Measurements from ENCODE around the gene EHD4.

Gene EHD4

DNA sequence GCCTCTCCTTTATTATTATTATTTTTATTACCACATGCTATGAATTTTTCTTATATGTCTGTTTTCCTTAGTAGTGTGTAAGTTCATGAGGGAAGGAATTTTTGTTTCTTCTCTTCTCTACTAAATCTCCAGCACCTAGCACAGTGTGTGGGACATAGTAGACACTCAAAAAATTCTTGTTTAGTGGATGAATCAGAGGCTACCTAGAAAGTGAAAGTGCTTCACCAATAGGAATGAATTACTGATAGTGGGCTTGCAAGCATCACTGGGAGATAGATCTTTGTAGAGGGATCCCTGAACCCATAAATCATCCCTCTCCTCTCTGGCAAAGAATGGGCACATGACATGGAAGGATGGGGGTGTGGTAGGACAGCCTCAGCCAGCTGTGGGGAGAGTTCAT lies 87.0 kb downstream of the EHD4 start:
- no peak overlapping the region for H3K9ac ChIP-seq (ENCODE audit: low read length)

DNA sequence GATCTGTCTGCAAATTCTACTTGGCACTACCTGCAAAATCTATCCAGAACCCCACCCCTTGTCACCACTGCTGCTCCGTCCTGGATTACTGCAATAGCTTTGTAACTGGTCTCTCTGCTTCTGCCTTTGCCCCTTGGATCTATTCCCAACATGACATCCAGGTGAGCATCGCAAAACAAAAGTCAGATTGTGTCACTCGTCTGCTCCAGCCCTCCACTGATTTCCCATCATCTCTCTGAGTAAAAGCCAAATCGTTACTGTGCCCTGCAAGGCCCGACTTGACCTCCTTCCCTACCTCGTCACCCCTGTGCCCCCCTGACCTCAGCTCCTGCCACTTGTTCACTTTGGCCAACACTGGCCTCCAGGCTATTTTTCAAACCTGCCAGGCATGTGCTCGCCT lies 87.9 kb downstream of the EHD4 start:
- no peak overlapping the region for H3K27ac ChIP-seq (ENCODE audit: low read depth, low read length)
- no peak overlapping the region for H3K4me3 ChIP-seq (ENCODE audit: low read depth in 1 of 2, low read length in 2 of 2)
- H3K4me1 ChIP-seq (ENCODE audit: insufficient read depth, low read length), result peaks cover 3% of the 10 kb centered on the region
- H3K36me3 ChIP-seq (ENCODE audit: insufficient read depth, low read length), result no peaks in the 10 kb centered on the region
- H3K9me3 ChIP-seq (ENCODE audit: low read length), result no peaks in the 10 kb centered on the region
- no peak overlapping the region for H3K9ac ChIP-seq (ENCODE audit: low read length)
- peaks cover 0 to 18% of the 10 kb centered on the region in 2 donors for H3K27me3 ChIP-seq (ENCODE audit: control insufficient read depth in 1 of 2, insufficient read depth in 2 of 2, low read length in 2 of 2)

More for the DNA sequence above, 87.0 kb downstream of the EHD4 start:
- H3K4me1 ChIP-seq (ENCODE audit: insufficient read depth, low read length), result peaks cover 3% of the 10 kb centered on the region
- H3K4me3 ChIP-seq (ENCODE audit: low read depth in 1 of 2, low read length in 2 of 2), result no peak overlapping the region
- H3K27me3 ChIP-seq (ENCODE audit: control insufficient read depth in 1 of 2, insufficient read depth in 2 of 2, low read length in 2 of 2), result peaks cover 0 to 11% of the 10 kb centered on the region in 2 donors
- H3K27ac ChIP-seq (ENCODE audit: low read depth, low read length), result no peak overlapping the region
- H3K36me3 ChIP-seq (ENCODE audit: insufficient read depth, low read length), result no peaks in the 10 kb centered on the region
- no peaks in the 10 kb centered on the region for H3K9me3 ChIP-seq (ENCODE audit: low read length)

DNA sequence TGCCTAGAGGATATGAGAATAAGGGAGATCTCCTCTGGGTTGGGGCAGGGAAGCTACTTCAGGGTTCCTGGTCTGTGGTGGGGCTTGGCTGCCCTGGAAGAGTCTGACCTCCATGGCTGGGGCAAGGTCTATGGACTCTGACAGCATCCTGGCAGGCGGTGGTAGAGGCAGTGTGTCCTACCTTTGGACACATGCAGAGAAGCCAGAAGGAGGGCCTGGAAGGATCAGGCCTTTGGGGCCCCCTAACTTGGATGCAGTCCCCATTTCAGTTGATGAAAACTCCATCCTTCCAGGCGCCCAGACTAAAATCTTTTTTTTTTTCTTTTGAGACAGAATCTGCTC lies 88.9 kb downstream of the EHD4 start:
- H3K9ac ChIP-seq (ENCODE audit: low read length), result no peak overlapping the region
- H3K4me3 ChIP-seq (ENCODE audit: low read depth in 1 of 2, low read length in 2 of 2), result no peak overlapping the region

DNA sequence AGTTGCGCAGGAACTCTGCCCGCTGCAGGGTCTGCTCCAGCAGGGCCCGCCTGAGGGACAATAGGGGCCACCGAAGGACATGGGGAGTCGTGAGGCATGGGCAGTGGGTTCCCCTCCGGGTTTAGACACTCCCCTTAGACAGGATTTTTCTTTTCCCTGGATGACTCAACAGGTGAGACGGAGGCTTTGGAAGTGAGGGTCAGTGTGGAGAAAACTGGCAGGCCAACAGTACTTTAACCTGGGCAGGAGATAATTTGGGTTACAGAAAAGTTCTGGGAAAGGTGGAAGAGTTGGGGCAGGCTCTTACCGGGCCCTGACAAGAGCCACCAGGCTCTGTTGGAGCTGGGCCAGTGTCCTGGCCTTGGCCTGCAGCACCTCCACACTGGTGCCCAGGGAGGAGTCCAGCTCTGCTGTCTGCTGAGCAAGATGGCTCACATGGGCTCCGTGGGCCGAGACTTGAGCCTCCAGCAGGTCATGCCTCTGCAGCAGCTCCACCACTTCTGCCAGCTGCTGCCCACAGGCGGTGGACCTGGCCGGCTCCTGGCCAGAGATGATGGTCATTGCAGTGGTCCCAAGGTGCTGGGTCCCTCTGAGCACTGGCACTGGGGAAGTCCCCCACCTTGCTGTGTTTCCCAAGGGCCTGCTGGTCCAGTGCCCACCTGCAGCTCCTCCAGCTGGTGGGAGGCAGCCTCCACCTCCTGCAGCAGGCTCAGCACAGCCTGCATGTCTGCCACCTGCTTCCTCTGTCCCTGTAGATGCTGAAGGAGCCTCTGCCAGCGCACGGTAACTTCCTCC lies 89.5 kb downstream of the EHD4 start:
- Histone ChIP-seq H3K36me3 (ENCODE audit: insufficient read depth, low read length) (no peaks in the 10 kb centered on the region), H3K4me3 (ENCODE audit: low read depth in 1 of 2, low read length in 2 of 2) (no peak overlapping the region), H3K4me1 (ENCODE audit: insufficient read depth, low read length) (peaks cover 3% of the 10 kb centered on the region), H3K9me3 (ENCODE audit: low read length) (no peaks in the 10 kb centered on the region), H3K27me3 (ENCODE audit: control insufficient read depth in 1 of 2, insufficient read depth in 2 of 2, low read length in 2 of 2) (peaks cover 0 to 18% of the 10 kb centered on the region in 2 donors), H3K9ac (ENCODE audit: low read length) (no peak overlapping the region), H3K27ac (ENCODE audit: low read depth, low read length) (no peak overlapping the region)

More for the DNA sequence above, 88.9 kb downstream of the EHD4 start:
- H3K36me3 ChIP-seq (ENCODE audit: insufficient read depth, low read length), result no peaks in the 10 kb centered on the region
- no peaks in the 10 kb centered on the region for H3K9me3 ChIP-seq (ENCODE audit: low read length)
- peaks cover 0 to 18% of the 10 kb centered on the region in 2 donors for H3K27me3 ChIP-seq (ENCODE audit: control insufficient read depth in 1 of 2, insufficient read depth in 2 of 2, low read length in 2 of 2)
- H3K4me1 ChIP-seq (ENCODE audit: insufficient read depth, low read length), result peaks cover 3% of the 10 kb centered on the region
- no peak overlapping the region for H3K27ac ChIP-seq (ENCODE audit: low read depth, low read length)

DNA sequence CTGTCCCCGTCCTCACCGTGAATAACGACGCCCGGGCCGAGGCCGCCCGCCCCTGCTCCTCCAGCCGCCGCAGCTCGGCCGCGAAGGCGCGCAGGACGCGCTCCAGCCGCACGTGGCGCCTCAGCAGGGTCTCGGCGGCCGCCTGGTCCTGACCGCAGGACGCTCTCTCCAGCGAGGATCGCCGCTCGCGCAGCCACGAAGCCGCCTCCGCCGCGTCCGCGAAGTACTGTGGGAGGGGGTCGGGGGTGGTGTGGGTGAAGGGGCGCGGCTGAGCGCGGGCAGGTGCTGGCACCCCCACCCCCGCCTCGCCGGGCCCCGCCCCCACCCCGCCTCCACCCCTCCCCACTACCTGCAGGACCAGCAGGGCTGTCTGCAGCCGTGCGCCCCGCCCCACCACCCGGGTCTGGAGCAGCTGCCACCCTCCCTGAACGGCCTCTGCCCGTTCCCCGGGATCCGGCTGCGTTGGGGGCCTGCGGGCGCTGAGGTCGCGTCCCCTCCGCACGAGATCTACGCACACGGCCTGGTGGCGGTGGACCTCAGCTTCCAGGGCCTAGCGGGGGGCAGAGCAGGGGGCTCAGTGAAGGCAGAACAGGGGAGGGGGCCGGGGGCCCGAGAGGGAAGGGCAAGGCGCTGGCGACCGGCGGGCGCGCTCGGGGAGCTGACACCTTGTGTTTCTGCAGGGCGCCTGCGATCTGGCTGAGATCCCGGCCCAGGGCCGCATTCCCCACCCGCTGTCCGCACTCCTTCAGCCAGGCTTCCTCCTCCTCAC lies 90.3 kb downstream of the EHD4 start:
- Histone ChIP-seq H3K27ac (ENCODE audit: low read depth, low read length) (no peak overlapping the region), H3K36me3 (ENCODE audit: insufficient read depth, low read length) (no peaks in the 10 kb centered on the region), H3K4me1 (ENCODE audit: insufficient read depth, low read length) (peaks cover 3% of the 10 kb centered on the region), H3K9me3 (ENCODE audit: low read length) (no peaks in the 10 kb centered on the region), H3K27me3 (ENCODE audit: control insufficient read depth in 1 of 2, insufficient read depth in 2 of 2, low read length in 2 of 2) (peaks cover 0 to 18% of the 10 kb centered on the region in 2 donors), H3K4me3 (ENCODE audit: low read depth in 1 of 2, low read length in 2 of 2) (no peak overlapping the region), H3K9ac (ENCODE audit: low read length) (no peak overlapping the region)

DNA sequence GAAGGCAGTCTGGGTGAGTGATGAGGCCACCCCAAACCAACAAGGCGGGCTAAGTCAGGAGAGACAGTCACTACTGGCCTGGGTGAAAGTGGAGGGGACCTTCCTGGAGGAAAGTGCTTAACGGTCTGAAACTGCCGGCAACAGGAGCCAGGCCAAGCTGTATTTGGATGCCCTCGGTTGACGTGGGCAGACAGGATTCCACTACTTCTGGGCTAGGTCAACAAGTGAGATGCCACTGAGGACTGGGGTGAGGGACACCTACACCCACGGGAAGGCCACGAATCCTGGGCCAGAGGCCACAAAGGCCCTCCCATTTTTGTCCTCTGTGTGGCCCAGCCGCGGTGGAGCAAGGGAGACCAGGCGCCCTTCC lies 90.8 kb downstream of the EHD4 start:
- no peak overlapping the region for H3K9ac ChIP-seq (ENCODE audit: low read length)
- H3K4me3 ChIP-seq (ENCODE audit: low read depth in 1 of 2, low read length in 2 of 2), result no peak overlapping the region
- peaks cover 0 to 18% of the 10 kb centered on the region in 2 donors for H3K27me3 ChIP-seq (ENCODE audit: control insufficient read depth in 1 of 2, insufficient read depth in 2 of 2, low read length in 2 of 2)
- H3K36me3 ChIP-seq (ENCODE audit: insufficient read depth, low read length), result no peaks in the 10 kb centered on the region
- no peaks in the 10 kb centered on the region for H3K9me3 ChIP-seq (ENCODE audit: low read length)
- H3K27ac ChIP-seq (ENCODE audit: low read depth, low read length), result no peak overlapping the region
- peaks cover 3% of the 10 kb centered on the region for H3K4me1 ChIP-seq (ENCODE audit: insufficient read depth, low read length)

DNA sequence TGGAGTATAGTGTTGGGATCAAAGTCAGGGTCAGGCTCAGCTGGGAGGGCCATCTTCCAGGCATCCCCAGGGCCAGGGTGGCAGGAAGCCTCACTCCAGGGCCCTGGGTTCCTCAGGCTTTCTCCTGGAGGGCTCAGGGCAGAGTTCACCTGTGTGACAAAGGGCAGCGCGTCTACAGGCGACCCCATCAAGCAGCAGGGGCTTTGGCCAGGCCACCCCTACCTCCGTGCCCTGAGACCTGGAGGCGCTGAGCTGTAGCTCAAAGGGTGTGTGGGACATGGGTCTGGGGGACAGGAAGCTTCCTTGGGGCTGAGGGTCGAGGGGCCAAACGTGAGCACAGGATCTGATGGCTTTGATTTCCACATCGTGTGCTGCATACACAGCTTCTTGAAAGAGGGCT lies 91.3 kb downstream of the EHD4 start:
- H3K9ac ChIP-seq (ENCODE audit: low read length), result no peak overlapping the region
- H3K4me3 ChIP-seq (ENCODE audit: low read depth in 1 of 2, low read length in 2 of 2), result no peak overlapping the region
- H3K4me1 ChIP-seq (ENCODE audit: insufficient read depth, low read length), result peaks cover 3% of the 10 kb centered on the region
- no peaks in the 10 kb centered on the region for H3K9me3 ChIP-seq (ENCODE audit: low read length)
- H3K27ac ChIP-seq (ENCODE audit: low read depth, low read length), result no peak overlapping the region
- no peaks in the 10 kb centered on the region for H3K36me3 ChIP-seq (ENCODE audit: insufficient read depth, low read length)
- H3K27me3 ChIP-seq (ENCODE audit: control insufficient read depth in 1 of 2, insufficient read depth in 2 of 2, low read length in 2 of 2), result peaks cover 0 to 18% of the 10 kb centered on the region in 2 donors

DNA sequence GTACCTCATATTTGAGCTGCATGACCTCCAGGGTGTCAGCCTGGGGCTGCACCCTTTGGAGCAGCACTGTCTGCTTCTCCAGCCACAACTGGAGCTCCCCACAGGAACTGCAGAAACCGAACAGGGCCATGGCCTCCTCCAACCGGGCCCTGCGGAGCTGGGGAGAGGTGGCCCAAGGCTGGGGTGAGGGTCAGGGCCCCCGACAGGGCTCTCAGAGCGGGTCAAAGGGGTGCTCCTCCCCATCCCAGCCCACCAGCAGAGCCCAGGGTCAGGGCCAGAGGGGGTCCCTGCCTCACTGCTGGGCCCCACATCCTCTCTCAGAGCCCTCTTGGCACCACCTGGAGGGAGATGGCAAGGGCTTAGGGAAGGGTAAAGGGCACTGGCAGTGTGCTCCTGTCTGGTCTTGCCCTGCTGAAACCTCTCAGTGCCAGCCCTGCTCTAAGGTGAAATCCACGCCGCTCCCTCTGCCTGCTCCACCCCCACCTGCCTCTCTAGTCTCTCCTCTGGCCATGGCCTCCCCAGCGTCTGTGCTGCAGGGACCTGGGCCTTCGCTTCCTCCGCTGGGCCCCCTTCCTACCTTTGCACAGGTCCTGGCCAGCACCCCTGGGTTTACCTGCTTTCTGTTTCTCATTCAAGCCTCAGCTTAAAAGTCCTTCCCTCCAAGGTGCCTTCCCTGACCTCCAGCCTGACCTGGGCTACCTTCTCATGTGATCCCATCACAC lies 92.0 kb downstream of the EHD4 start:
- Histone ChIP-seq H3K36me3 (ENCODE audit: insufficient read depth, low read length) (no peaks in the 10 kb centered on the region), H3K27ac (ENCODE audit: low read depth, low read length) (no peak overlapping the region), H3K27me3 (ENCODE audit: control insufficient read depth in 1 of 2, insufficient read depth in 2 of 2, low read length in 2 of 2) (peaks cover 0 to 18% of the 10 kb centered on the region in 2 donors), H3K9ac (ENCODE audit: low read length) (no peak overlapping the region), H3K4me1 (ENCODE audit: insufficient read depth, low read length) (peaks cover 3% of the 10 kb centered on the region), H3K9me3 (ENCODE audit: low read length) (no peaks in the 10 kb centered on the region), H3K4me3 (ENCODE audit: low read depth in 1 of 2, low read length in 2 of 2) (no peak overlapping the region)

DNA sequence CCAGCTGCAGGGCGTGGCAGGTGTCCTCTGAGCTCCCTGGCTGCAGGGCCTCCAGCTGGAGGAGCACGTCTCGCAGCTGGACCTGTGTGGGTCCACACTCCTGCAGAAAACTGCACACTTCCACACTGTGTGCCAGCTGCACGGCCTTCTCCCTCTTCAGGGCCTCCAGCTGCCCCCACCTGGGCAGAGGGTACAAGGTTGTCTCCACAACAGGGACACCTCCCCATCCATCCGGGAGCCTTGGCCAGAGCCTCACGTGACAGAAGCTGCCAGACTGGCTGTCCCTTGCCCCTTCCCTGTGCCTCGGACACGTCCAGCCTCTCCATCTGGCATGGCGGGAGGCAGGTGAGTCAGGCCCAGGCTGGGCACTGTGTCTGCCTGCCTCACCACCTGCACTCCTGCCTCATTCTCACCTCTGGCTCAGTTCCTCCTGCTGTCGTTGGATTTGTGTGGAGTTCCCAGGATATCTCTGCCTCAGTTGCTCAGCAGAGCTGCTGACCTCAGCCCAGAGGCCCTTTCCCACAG lies 93.0 kb downstream of the EHD4 start:
- peaks cover 0 to 18% of the 10 kb centered on the region in 2 donors for H3K27me3 ChIP-seq (ENCODE audit: control insufficient read depth in 1 of 2, insufficient read depth in 2 of 2, low read length in 2 of 2)
- H3K27ac ChIP-seq (ENCODE audit: low read depth, low read length), result no peak overlapping the region
- H3K9me3 ChIP-seq (ENCODE audit: low read length), result no peaks in the 10 kb centered on the region
- no peak overlapping the region for H3K9ac ChIP-seq (ENCODE audit: low read length)
- H3K36me3 ChIP-seq (ENCODE audit: insufficient read depth, low read length), result no peaks in the 10 kb centered on the region
- no peak overlapping the region for H3K4me3 ChIP-seq (ENCODE audit: low read depth in 1 of 2, low read length in 2 of 2)
- peaks cover 3% of the 10 kb centered on the region for H3K4me1 ChIP-seq (ENCODE audit: insufficient read depth, low read length)

DNA sequence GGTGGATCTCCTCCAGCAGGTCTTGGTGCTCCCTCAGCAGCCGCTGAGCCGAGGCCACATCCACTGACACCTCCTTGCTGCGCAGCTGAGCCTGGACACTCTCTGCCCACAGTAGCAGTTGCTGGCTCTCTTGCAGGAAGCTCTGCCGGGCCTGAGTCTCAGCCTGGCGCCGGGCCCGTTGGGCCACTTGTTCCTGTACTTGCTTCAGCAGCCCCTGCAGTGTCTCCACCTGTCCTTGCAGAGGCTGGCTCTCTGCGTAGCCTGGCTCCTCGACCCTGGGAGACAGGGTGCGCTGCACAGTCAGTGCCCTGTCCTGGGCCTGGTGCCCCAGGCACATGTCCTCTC lies 94.0 kb downstream of the EHD4 start:
- no peaks in the 10 kb centered on the region for H3K36me3 ChIP-seq (ENCODE audit: insufficient read depth, low read length)

DNA sequence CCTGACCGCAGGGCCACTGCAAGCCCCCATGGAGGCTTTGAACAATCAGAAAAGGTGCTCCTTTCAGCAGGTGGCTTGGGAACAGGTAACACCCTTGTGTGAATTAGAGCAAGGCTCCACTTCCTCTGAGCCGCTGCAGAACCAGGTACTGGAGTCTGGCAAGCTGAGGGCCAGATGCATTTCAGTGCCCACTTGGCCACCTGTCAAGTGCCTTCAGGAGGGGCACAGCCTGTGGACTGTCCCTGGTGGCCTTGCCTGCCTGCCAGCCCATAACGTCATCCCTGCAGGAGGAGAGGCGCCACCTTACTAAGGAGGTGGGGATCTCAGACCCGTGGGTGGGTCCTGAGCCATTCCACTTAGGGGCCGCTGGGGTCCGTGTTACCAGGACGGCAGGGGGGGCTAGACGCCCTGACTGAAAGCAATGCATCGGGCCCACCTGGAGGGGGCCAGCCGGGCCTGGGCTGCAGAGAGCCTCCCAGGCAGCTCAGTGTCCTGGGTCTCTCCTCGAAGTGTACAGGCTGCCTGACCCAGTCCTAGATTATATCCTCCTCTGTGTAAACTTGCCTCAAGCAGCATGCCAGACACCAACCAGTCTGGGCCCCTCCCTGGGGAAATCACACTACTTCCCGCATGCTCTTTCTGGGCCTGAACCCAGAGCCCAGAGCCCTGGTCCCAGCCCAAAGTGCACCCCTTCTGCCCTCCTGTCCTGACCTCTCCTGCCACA lies 94.6 kb downstream of the EHD4 start:
- H3K36me3 ChIP-seq (ENCODE audit: insufficient read depth, low read length), result no peaks in the 10 kb centered on the region
- H3K9me3 ChIP-seq (ENCODE audit: low read length), result no peaks in the 10 kb centered on the region
- no peak overlapping the region for H3K27ac ChIP-seq (ENCODE audit: low read depth, low read length)
- no peak overlapping the region for H3K4me3 ChIP-seq (ENCODE audit: low read depth in 1 of 2, low read length in 2 of 2)
- H3K27me3 ChIP-seq (ENCODE audit: control insufficient read depth in 1 of 2, insufficient read depth in 2 of 2, low read length in 2 of 2), result peaks cover 0 to 18% of the 10 kb centered on the region in 2 donors
- no peak overlapping the region for H3K9ac ChIP-seq (ENCODE audit: low read length)
- H3K4me1 ChIP-seq (ENCODE audit: insufficient read depth, low read length), result peaks cover 3% of the 10 kb centered on the region

More for the DNA sequence above, 94.0 kb downstream of the EHD4 start:
- Histone ChIP-seq H3K9ac (ENCODE audit: low read length) (no peak overlapping the region), H3K27ac (ENCODE audit: low read depth, low read length) (no peak overlapping the region), H3K4me1 (ENCODE audit: insufficient read depth, low read length) (peaks cover 3% of the 10 kb centered on the region), H3K9me3 (ENCODE audit: low read length) (no peaks in the 10 kb centered on the region), H3K4me3 (ENCODE audit: low read depth in 1 of 2, low read length in 2 of 2) (no peak overlapping the region), H3K27me3 (ENCODE audit: control insufficient read depth in 1 of 2, insufficient read depth in 2 of 2, low read length in 2 of 2) (peaks cover 0 to 18% of the 10 kb centered on the region in 2 donors)
